GM21723 (cell line): ENCODE measurements around the gene RABEPK.
"Not testable (repeated sequence)": the region's sequence is repeated elsewhere in the genome, so short reads cannot be mapped to it uniquely, and the experiment has no call there.

Experiments used
- ATAC-seq: cut with Tn5 transposase; IDR thresholded peaks from one replicate; pipeline ENCODE4 v1.9.1; 2021; ENCODE audit warnings: mild to moderate bottlenecking, moderate library complexity; ENCODE audit not compliant: unreplicated experiment

Gene RABEPK

DNA sequence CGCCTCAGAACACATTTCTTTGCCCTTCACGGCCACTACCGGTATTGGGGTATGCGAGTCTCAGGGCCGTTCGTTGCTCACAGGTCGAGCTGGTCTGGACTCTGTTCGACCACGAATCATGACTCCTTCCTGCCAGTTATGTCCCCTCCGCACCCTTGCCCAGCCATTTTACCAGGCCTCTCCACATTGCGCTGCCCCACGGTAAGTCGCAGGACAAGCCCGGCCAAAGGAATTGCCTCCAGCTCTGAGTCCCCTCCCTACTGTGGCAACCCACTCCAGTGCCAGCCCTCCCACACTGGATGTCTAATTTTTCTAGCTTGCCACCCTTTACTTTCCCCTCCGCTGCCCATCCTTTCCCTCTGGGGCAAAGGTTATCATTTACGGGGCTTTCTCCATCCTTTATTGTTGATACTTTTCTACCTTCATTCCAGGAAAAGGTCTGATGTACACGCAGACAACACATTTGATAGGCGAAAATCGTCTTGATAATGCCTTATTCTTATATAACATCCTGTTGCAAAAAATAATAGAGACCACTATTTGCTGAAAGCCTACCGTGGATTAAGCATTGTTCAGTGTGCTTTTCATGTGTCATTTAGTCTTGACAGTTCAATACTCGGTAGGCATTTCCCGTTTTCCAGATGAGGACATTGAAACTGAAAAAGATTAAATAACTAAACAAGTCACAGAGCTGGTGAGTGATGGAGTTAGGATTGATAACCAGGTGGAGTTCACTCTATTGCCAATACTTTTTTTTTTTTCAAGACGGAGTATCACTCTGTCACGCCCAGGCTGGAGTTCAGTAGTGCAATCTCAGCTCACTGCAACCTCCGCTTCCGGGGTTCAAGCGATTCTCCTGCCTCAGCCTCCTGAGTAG, 41.8 kb downstream of the RABEPK start:
- ATAC-seq = peak; percentile 26

DNA sequence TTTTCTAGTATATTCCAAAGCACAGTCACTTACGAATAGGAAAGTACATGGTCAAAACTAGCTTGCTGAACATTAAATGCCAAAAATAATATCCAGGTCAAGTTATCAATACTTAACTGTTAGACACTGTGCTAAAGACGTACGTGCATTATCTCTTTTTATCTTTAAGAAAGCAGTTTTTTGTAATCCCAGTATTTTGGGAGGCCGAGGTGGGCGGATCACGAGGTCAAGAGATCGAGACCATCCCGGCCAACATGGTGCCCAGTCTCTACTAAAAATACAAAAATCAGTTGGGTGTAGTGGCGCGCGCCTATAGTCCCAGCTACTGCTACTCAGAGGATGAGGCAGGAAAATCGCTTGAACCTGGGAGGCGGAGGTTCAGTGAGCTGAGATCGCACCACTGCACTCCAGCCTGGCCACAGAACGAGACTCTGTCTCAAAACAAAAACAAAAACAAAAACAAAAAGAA, 43.5 kb downstream of the RABEPK start:
- no peak for ATAC-seq

DNA sequence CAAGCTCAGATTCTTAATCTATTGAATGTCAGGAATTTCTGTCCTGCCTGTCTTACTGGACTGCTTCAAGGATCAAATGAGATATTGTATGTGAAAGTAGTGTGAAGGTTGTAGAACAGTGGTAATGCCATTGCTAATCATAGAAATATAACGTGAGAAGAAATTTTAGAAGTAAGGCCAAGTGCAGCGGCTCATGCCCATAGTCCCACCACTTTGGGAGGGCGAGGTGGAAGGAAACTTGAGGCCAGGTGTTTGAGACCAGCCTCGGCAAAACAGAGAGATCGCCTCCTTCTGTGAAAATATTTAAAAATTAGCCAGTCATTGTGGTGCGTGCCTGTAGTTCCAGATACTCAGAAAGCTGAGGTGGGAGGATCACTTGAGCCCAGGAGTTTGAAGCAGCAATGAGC, 45.9 kb downstream of the RABEPK start:
- no peak for ATAC-seq

DNA sequence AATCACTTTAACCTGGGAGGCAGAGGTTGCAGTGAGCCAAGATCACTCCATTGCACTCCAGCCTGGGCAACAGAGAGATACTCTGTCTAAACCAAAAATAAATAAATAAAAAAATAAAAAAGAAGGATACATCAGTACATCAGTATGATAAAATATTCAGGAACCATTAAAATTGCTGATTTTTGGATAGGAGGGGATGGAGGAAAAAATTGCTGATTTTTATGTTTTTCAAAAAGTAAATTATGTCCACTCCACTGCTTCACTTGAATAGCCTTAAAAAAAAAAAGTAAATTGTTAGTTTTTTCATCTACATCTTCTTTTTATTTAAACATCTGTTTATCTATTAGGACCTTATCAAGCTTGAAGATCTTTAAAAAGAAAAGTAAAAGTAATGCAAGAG, 53.9 kb downstream of the RABEPK start:
- ATAC-seq = no peak

DNA sequence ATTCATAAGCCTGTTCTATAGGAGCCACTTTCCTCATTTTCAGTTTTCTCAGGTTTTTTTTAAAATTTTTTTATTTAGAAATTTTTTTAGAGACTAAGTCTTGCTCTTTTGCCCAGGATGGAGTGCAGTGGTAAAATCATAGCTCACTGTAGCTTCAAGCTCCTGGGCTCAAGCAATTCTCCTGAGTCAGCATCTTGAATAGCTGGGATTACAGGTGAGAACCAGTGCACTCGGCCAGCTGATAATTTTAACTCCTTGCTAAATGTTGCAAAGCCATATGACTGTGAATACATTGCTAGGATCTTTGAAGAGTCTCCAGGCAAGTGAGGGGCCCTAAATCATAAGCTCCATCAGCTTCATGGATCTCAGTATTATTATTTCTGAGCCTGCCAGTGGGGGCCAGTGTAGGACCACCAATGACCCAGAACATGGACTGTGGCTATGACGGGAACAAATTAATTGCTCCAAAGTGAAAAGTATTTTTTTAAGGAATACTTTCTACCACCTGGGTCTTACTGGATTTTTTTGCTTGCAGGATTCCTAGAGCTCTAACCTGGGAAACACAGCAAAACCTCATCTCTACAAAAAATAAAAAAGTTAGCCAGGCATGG, 55.5 kb downstream of the RABEPK start:
- ATAC-seq = no peak

DNA sequence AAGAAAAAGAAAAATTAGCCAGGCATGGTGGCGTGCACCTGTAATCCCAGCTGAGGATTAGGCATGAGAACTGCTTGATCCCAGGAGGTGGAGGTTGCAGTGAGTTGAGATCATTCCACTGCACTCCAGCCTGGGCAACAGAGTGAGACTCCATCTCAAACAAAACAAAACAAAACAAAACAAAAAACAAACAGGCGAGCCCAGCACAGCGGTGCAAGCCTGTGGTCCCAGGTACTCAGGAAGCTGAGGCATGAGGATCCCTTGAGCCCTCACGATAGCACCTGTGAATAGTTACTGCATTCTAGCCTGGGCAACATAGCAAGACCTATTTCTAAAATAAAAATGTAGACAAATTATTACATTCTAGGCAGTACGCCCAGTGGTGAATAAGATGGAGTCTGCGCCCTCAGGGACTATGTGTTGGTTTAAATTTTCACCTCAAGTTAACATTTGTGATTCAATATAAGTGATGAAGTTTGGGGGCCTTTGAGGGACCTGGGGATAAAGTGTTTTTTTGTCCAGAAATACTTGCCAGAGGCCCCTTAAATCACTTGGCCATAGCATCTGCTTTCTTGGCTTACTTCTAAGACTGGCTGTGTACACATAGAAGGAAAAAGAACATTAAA, 57.9 kb downstream of the RABEPK start:
- ATAC-seq = no peak

DNA sequence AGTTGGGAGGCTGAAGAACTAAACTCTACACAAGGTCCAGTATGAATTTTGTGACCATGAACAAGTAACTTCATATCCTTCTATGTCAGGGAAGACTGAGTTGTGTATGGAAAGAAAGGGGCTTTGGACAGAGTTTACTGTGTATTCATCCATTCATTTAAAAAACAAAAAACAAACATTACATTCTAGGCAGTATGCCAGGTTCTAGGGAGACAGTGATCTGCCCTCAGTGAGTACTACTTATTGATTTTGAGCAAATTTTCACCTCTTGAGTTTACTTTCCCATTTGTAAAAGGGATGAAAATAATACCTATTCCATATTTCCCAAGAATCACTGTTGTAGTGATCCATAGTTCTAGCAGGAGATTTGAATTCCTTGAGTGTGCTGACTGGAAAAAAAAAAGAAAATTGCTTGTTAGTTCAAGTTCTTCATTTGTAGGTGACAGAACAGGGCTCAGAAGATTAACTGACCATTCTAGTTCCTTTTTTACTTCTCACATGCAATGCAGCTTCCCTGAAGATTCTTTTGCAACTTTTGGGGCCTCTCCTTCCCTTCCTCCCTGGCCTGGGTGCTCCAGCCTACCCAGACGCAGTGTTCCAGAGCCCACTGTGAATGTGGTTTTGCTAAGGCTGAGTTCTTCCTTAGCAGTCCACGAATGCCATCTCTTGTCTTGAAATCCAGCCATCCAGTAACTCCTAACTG, 58.6 kb downstream of the RABEPK start:
- ATAC-seq = no peak

DNA sequence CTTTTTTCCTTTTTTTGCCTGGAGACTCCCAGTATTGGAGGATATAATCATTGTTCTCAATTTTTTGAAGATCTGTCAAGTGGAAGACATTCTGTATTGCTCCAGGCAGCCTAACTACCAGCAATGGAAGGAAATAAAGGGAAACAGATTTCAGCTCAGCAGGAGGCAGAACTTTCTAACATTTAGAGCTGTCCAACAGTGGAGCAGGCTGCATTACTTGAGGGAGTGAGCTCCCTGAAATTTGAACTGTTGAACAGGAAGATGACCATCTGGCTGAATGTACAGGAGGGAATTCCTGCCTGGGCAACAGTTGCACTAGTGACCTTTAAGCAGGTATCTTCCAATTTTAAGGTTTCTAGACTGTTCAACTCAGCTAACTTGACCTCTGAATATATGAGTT, 60.2 kb downstream of the RABEPK start:
- ATAC-seq = no peak

DNA sequence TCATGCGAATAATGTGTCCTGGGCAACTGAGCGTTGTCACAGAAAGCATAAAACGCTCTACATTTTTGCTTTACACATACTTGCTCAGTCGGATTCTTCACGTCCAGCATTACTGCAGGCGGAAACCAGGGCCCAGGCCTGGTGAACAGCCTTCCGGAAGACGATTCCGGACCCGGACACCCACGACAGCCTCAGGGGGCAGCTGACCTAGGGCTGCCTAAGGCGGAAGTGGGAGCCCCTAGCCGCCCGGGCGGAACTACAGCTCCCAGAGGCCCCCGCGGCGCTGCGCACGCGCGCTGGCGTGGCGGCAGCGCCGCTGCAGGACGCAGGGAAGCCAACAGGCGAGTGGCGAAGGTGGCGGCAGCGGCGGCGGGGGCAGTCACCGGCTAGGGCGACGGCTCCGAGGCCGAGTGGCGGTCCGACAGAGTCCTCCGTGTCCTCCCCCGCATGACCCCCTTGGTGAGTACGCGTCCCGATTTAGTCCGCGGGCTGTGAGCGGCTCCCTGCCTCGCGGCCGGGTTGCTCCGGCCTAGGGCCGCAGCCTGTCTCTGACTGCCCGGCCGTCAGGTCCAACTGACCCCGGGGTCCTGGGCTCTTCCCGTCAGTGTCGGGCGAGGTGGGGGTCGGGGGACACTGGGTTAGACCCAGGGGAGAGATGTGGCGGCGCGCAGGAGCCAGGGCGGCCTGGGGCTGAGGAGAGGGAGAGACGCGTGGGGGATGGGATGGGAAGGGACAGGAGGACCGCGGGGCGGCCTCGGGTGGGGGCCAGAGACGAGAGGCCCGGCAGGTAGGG, 61.4 kb downstream of the RABEPK start, which contains the start of gene GAPVD1:
Gene GAPVD1, plus strand, starts transcription at position 326 of the 793 bp plus-strand sequence. CDS start 37,096 bp downstream, outside the sequence.
- peak; percentile 92 for ATAC-seq

DNA sequence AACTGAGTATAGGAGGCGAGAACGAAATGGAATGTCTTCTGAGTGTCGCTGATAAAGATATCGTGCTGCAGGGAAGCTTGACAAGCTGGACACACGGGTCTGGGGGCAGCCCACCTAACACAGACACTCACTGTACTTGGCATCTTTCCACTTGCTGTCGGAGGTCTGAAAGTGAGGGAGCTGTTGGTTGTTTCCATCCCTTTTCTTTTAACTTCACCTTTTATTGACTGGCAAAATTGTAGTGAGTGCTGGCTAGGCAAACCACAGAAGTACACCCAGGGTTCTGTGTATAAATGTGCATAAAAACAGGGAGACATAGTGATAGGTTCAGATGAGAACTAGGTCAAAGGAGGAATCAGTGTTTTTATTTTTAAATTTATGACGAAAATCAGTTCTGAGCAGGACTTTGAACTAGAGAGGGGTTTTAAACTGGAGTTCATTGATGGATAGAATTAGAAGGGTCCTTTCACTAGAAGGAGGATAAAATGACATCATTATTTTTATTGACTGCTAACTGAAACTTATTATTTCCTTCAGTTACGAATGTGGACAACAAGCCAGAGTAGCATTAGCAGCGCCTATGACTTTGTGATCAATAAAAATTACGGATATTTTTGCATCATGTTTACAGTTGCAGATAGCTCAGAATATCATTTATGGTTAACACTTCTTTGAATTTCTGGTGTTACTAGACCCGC, 62.1 kb downstream of the RABEPK start:
- no peak for ATAC-seq

DNA sequence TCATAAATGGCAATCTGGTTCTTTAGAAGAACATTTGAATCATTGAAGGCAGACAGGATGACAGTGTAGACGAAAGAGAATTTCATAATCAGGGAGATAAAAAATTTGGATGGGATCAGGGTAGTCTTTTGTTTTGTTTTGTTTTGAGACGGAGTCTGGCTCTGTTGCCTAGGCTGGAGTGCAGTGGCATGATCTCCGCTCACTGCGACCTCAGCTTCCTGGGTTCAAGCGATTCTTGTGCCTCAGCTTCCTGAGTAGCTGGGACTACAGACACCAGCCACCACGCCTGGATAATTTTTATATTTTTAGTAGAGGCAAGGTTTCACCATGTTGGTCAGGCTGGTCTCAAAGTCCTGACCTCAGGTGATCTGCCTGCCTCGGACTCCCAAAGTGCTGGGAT, 63.7 kb downstream of the RABEPK start:
- ATAC-seq = not testable (repeated sequence)

DNA sequence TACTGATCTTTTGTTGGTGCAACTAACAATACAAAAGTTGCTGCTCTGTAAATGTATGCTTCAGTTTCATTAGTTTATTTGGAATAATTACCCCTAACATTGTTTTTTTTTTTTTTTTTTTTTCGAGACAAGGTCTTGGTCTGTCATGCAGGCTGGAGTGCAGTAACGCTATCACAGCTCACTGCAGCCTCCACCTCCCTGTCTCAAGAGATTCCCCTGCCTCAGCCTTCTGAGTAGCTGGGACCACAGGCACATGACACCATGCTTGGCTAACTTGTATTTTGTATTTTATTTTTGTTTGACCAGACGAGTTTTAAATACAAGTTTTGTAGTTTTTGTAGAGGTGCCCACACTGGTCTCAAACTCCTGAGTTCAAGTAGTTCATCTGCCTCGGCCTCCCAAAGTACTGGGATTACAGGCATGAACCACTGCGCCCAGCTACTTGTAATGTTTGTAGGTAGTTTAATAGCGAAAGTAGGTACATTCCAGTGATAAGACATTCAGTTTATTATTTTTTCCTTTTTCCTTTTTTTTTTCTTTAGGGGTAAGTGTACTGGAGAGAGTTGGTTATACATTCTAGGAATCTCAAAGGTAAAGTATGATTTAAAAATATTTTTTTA, 68.2 kb downstream of the RABEPK start:
- ATAC-seq = no peak

DNA sequence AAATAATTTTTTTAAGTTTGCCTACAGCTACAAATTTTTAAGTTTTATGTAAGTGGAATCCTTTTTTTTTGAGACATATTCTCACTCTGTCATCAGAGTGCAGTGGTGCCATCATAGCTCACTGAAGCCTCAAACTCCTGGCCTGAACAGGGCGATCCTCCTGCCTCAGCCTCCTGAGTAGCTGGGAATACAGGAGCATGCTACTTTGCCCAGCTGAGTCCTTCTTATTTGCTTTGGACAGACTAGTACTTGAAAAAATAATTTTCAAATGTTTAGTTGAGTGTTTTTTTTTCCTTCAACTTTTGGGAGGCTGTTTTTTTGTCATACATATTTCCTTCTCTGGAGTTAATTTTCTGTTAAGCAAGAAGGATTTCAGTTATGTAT, 68.7 kb downstream of the RABEPK start:
- ATAC-seq = no peak

DNA sequence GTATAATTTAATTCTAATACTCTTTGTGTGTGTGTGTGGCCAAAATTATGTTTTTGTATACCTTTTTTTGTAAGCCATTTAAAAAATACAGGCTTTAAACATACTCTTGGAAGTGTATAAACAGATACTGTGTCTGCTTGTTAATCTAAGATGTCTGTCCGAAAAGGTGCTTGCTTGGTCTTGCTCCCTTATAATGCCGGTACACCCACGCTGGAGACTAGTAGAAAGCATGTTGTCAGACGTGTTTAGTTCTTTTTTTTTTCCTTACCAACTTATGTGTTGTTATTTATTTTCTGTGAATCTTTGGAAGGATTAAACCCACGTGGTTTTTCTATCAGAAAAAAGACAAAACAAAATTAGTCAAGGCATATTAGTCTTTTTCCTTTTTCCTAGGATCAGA, 70.7 kb downstream of the RABEPK start:
- ATAC-seq = no peak

DNA sequence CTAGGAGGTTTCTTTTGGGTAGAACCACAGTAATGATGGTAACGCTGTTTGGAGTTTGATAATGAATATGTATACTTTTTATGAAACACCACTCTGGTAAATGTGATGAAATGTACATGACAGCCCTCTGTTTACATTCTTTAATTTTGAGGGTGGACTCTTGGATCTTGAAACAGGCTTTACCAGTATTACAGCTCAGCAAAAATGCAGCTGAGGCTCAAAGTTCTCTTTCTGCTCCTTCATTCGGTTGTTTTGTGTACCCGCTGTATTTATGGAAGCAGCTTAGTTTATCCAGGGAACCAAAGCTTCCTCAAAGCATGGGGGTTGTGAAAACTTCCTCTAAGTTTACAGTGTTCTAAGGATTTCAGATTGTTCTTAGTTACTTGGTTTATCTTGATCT, 72.4 kb downstream of the RABEPK start:
- ATAC-seq = no peak

DNA sequence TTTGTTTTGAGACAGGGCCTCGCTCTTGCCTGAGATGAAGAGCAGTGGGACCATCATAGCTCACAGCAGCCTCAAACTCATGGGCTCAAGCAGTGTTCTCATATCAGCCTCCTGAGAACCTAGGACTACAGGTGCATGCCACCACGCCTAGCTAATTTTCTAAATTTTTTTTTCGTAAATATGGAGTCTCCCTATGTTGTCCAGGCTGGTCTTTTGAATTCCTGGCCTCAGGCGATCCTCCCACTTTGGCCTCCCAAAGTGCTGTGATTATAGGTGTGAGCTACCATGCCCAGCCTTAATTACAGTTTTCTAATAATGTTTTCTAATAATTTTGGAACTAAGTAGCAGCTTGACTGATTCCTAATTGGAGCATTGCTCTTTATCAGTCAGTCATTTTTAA, 76.4 kb downstream of the RABEPK start:
- no peak for ATAC-seq

DNA sequence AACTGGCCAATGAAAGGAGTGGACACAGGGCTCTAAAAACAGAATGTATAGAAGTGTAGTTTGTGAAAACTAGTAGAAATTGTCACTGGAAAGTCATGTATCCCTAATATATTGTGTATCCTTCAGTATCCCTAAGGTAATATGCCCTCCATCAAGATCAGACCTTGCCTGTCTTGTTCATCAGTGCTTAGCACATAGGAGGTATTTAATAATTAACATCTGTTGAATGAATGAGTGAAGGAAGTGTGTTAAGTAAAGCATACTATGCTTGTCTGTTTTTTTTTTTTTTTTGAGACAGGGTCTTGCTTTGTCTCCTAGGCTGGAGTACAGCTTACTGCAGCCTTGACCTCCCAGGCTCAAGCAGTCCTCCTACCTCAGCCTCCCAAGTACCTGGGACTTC, 77.1 kb downstream of the RABEPK start:
- ATAC-seq = no peak

DNA sequence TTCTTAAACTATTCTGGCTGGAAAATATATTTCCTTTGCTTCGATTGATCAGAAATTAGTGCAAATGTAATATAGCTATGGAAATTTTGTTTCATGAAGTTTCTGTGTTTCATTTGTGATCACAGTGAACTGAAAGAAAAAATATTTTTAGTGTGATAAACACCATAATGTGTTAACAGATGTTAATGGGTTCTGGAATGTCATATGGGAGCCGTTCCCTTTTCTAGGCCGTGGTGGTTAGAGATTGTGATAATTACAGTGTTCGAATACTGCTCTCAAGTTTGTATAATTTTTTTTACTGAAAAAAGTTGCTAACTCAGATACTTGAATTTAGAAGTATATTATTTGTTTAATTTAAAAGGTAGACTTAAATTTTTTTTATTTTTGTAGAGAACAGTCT, 80.6 kb downstream of the RABEPK start:
- ATAC-seq = no peak
